ENCODE measurements around the gene CNOT1. TPM values are rescaled to one million over a fixed set of nuclear protein-coding genes. Genes with fewer than 3 reads are reported as not detected.

Gene CNOT1
- total RNA-seq, 1 experiment from 2014 or later = 230 TPM

DNA sequence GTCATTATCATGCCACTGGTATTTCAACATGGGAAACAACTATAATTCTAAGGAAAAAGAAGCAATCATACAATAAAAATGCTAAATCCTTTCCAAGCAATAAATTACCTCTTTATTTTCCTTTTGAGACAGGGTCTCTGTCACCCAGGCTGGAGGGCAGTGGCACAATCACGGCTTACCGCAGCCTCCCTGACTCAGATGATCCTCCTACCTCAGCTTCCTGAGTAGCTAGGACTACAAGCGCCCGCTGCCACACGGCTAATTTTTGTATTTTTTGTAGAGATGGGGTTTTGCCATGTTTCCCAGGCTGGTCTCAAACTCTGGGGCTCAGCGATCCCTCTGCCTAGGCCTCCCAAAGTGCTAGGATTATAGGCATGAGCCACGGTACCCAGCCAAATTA is 24.1 kb downstream of the CNOT1 start:
- H3K4me2 ChIP-seq (ENCODE audit: low read length) = no peak overlapping the region
- peaks cover 18% of the 10 kb centered on the region; the same call in 1 of the 2 replicates for H4K20me1 ChIP-seq (ENCODE audit: insufficient read depth)
- intact Hi-C loops (cut with micrococcal nuclease) = no loop called here
- TF ChIP-seq POLR2AphosphoS5 (IDR thresholded peaks at IDR 0.05; ENCODE audit: low read depth, low read length) (no peak), ELF1 (IDR thresholded peaks at IDR 0.05; ENCODE audit: borderline replicate concordance, low read depth) (no peak), EGR1 (IDR thresholded peaks at IDR 0.05; ENCODE audit: low read depth) (no peak), JUND (IDR thresholded peaks at IDR 0.05) (no peak), SIN3A (IDR thresholded peaks at IDR 0.05; ENCODE audit: low read depth) (no peak), MAX (IDR thresholded peaks at IDR 0.05) (no peak), TCF7L2 (IDR thresholded peaks at IDR 0.05; ENCODE audit: borderline replicate concordance, extremely low read depth, insufficient read depth, insufficient read length) (no peak)
- TF ChIP-seq, protein P1, sequence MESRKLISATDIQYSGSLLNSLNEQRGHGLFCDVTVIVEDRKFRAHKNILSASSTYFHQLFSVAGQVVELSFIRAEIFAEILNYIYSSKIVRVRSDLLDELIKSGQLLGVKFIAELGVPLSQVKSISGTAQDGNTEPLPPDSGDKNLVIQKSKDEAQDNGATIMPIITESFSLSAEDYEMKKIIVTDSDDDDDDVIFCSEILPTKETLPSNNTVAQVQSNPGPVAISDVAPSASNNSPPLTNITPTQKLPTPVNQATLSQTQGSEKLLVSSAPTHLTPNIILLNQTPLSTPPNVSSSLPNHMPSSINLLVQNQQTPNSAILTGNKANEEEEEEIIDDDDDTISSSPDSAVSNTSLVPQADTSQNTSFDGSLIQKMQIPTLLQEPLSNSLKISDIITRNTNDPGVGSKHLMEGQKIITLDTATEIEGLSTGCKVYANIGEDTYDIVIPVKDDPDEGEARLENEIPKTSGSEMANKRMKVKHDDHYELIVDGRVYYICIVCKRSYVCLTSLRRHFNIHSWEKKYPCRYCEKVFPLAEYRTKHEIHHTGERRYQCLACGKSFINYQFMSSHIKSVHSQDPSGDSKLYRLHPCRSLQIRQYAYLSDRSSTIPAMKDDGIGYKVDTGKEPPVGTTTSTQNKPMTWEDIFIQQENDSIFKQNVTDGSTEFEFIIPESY (IDR thresholded peaks at IDR 0.05; ENCODE audit: extremely low read depth, insufficient replicate concordance, low read length) = no peak
- no peak overlapping the region for H3K27ac ChIP-seq (ENCODE audit: low read depth, low read length)
- ATAC-seq (no peak), DNase-seq (ENCODE audit: low read depth, low spot score) (no peak)
- no peak overlapping the region for H2AFZ ChIP-seq (ENCODE audit: low read depth, low read length, poor library complexity, severe bottlenecking)
- ChIA-PET POLR2A (no interaction called here), CTCF (no interaction called here), RAD21 (ENCODE audit: low non-redundant PET in 1 of 2, low total read pairs in 2 of 2, uncharacterized antibody in 2 of 2, unreplicated experiment in 2 of 2) (no interaction called here)
- H3K27me3 ChIP-seq (ENCODE audit: insufficient read depth, low read length) = no peaks in the 10 kb centered on the region
- H3K4me3 ChIP-seq (replicated peaks in 1 of 2; ENCODE audit: low read depth in 1 of 2, low read length in 2 of 2) = no peak overlapping the region
- no peak overlapping the region for H3K9ac ChIP-seq (ENCODE audit: low read length)
- no TSS peak for BruUV-seq (replicated peaks)
- no peaks in the 10 kb centered on the region for H3K9me3 ChIP-seq (ENCODE audit: control insufficient read depth in 1 of 2, insufficient read depth in 1 of 2, low read depth in 1 of 2, low read length in 2 of 2)
- H3K4me1 ChIP-seq (ENCODE audit: control insufficient read depth in 1 of 2, insufficient read depth in 2 of 2, low read length in 2 of 2) = peaks cover 0 to 4% of the 10 kb centered on the region in 2 experiments; a peak in 2 of 4 replicates
- H3K9me2 ChIP-seq (ENCODE audit: insufficient read depth) = no peaks in the 10 kb centered on the region
- peaks cover 98% of the 10 kb centered on the region for H3K79me2 ChIP-seq (ENCODE audit: insufficient read depth, low read length)
- no peaks in the 10 kb centered on the region; a peak in 1 of 4 replicates for H3K36me3 ChIP-seq (ENCODE audit: control insufficient read depth in 1 of 2, insufficient read depth in 2 of 2, low read length in 2 of 2)

GRCh38 chr16:58591083-58591482 is 38.5 kb downstream of the CNOT1 start:
- Histone ChIP-seq H2AFZ (ENCODE audit: low read depth, low read length, poor library complexity, severe bottlenecking) (no peak overlapping the region), H4K20me1 (ENCODE audit: insufficient read depth) (no peaks in the 10 kb centered on the region; the same call in 1 of the 2 replicates), H3K4me2 (ENCODE audit: low read length) (no peak overlapping the region), H3K36me3 (ENCODE audit: control insufficient read depth in 1 of 2, insufficient read depth in 2 of 2, low read length in 2 of 2) (peaks cover 38 to 44% of the 10 kb centered on the region in 2 experiments), H3K27me3 (ENCODE audit: insufficient read depth, low read length) (no peaks in the 10 kb centered on the region), H3K9me2 (ENCODE audit: insufficient read depth) (no peaks in the 10 kb centered on the region), H3K9me3 (ENCODE audit: control insufficient read depth in 1 of 2, insufficient read depth in 1 of 2, low read depth in 1 of 2, low read length in 2 of 2) (no peaks in the 10 kb centered on the region), H3K4me3 (replicated peaks in 1 of 2; ENCODE audit: low read depth in 1 of 2, low read length in 2 of 2) (no peak overlapping the region), H3K4me1 (ENCODE audit: control insufficient read depth in 1 of 2, insufficient read depth in 2 of 2, low read length in 2 of 2) (no peaks in the 10 kb centered on the region), H3K27ac (ENCODE audit: low read depth, low read length) (no peak overlapping the region), H3K9ac (ENCODE audit: low read length) (no peak overlapping the region), H3K79me2 (ENCODE audit: insufficient read depth, low read length) (peaks cover 83% of the 10 kb centered on the region)
- ATAC-seq (no peak), DNase-seq (ENCODE audit: low read depth, low spot score) (no peak)
- ChIA-PET CTCF (no interaction called here), RAD21 (ENCODE audit: low non-redundant PET in 1 of 2, low total read pairs in 2 of 2, uncharacterized antibody in 2 of 2, unreplicated experiment in 2 of 2) (no interaction called here), POLR2A (no interaction called here)
- intact Hi-C loops (cut with micrococcal nuclease) = no loop called here
- BruUV-seq (replicated peaks) = no TSS peak
- TF ChIP-seq SIN3A (IDR thresholded peaks at IDR 0.05; ENCODE audit: low read depth) (no peak), RAD21 (IDR thresholded peaks at IDR 0.05; ENCODE audit: low read depth) (no peak), FOSL1 (IDR thresholded peaks at IDR 0.05; ENCODE audit: low read depth) (no peak), SRF (IDR thresholded peaks at IDR 0.05; ENCODE audit: low read depth) (no peak), CBX3 (IDR thresholded peaks at IDR 0.05; ENCODE audit: low read depth) (no peak), YY1 (IDR thresholded peaks at IDR 0.05; ENCODE audit: extremely low read depth, insufficient replicate concordance, low read depth, low read length) (no peak), JUND (IDR thresholded peaks at IDR 0.05) (no peak)
- TF ChIP-seq, protein P2, sequence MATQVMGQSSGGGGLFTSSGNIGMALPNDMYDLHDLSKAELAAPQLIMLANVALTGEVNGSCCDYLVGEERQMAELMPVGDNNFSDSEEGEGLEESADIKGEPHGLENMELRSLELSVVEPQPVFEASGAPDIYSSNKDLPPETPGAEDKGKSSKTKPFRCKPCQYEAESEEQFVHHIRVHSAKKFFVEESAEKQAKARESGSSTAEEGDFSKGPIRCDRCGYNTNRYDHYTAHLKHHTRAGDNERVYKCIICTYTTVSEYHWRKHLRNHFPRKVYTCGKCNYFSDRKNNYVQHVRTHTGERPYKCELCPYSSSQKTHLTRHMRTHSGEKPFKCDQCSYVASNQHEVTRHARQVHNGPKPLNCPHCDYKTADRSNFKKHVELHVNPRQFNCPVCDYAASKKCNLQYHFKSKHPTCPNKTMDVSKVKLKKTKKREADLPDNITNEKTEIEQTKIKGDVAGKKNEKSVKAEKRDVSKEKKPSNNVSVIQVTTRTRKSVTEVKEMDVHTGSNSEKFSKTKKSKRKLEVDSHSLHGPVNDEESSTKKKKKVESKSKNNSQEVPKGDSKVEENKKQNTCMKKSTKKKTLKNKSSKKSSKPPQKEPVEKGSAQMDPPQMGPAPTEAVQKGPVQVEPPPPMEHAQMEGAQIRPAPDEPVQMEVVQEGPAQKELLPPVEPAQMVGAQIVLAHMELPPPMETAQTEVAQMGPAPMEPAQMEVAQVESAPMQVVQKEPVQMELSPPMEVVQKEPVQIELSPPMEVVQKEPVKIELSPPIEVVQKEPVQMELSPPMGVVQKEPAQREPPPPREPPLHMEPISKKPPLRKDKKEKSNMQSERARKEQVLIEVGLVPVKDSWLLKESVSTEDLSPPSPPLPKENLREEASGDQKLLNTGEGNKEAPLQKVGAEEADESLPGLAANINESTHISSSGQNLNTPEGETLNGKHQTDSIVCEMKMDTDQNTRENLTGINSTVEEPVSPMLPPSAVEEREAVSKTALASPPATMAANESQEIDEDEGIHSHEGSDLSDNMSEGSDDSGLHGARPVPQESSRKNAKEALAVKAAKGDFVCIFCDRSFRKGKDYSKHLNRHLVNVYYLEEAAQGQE (IDR thresholded peaks at IDR 0.05; ENCODE audit: low read depth) = no peak

Data from HCT116 (cell line).